Posterior cingulate gyrus (tissue), 11 donors: Measurements from ENCODE around the gene PACS2.
"Not testable (repeated sequence)": the region's sequence is repeated elsewhere in the genome, so short reads cannot be mapped to it uniquely, and the experiment has no call there.

ENCODE experiments used
- DNase-seq, 10 donors: peaks; one replicate each; pipeline versions ENCODE4 v3.0.0 to v3.0.0-alpha.2; 2020 to 2021; ENCODE audit warnings: mixed read lengths in 3 of 10
- intact Hi-C: fragments of 100-400 bp; cut with DNase I; formaldehyde crosslinking; loops from one replicate; pipeline ENCODE4 v1.15.1; 2023

PACS2 gene

DNA sequence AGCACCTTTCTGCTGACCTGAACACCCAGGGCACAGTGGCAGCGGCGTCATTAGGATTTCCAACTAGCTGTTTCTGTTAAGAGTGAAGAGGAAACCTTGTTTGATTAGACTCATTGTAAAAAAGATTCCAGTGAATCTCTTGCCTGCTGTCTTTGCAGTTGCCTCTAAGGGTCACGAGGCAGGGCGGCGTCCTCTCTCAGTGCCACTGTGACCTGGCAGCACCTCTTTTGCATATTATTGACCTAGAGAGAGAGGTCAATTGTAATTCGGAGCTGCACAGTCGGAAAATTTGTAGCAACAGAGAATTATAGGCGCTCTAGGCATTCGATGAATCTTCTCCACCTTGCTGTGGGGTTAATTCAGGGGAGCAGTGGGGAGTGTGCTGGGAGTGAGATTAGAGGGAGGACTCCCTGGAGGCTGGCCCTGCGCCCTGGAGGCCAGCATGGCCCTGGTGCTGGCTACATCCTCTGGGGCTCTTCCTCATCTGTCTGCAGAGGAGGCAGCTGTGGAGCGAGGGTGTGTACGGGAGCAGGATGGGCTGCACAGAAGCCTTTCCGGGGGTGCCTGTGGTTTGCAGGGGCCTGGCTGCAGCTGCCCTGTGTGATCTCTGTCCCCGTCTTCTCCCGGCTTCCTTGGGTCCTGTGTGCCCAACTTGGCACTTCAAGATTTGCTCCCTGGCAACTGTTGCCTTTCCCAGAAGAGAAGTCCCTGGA is 14.3 kb downstream of the PACS2 start:
- intact Hi-C loops = no loop called here
- DNase-seq = no peak

DNA sequence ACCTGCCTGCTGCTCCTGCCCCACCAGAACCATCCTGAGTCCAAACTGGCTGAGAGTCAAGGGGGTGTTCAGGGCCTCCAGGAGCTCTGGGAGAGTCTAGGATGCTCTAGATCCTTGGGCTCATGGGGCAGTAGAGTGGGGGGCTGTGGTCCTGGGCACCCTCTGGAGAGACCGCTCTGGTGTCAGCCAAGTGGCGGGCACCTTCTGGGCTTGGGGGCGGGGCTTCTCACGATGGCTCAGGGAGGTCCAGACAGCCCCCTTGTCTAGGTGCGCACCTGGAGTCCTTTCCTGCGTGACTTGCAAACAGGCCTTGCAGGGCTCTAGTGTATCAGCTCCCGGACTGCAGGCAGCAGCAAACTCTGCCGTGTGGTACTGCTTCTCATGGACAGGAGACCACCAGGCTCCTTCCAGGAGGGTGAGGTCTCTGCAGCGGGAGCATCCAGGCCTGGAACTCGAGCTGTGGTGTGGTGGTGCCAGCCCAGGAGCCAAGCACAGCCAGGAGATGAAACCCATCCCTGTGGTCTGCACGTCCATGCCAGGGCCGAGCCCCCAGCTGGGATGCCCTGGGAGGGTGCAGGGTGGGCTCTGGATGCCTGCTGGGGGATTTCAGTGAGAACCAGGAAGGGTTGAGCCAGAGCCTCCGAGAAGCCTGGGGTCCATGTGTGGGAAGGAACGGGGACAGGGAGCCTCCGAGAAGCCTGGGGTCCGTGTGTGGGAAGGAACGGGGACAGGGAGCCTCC is 15.0 kb downstream of the PACS2 start:
- intact Hi-C loops = no loop called here

DNA sequence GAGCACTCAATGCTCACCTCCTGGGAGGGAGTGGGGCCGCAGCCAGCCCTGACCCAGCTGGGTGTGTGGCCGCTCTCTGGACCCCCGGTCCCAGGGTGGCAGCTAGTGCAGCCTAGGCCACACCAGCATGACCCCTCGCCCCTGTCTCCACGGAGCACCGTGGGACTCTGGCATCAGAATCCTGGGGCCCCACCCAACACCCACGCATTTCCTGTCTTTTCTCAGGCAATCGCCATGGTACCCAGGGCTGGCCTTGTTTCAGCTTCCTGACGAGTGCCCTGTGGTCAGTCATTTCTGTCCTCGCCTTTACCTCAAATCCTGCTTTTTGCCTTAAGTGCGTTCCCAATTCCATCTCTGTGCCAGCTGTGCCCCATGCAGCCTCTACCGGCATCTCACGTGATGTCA is 15.9 kb downstream of the PACS2 start:
- DNase-seq = no peak
- intact Hi-C loops = no loop called here

More for the DNA sequence above, 15.0 kb downstream of the PACS2 start:
- peak in 1 of 10 donors; percentile 77 for DNase-seq

DNA sequence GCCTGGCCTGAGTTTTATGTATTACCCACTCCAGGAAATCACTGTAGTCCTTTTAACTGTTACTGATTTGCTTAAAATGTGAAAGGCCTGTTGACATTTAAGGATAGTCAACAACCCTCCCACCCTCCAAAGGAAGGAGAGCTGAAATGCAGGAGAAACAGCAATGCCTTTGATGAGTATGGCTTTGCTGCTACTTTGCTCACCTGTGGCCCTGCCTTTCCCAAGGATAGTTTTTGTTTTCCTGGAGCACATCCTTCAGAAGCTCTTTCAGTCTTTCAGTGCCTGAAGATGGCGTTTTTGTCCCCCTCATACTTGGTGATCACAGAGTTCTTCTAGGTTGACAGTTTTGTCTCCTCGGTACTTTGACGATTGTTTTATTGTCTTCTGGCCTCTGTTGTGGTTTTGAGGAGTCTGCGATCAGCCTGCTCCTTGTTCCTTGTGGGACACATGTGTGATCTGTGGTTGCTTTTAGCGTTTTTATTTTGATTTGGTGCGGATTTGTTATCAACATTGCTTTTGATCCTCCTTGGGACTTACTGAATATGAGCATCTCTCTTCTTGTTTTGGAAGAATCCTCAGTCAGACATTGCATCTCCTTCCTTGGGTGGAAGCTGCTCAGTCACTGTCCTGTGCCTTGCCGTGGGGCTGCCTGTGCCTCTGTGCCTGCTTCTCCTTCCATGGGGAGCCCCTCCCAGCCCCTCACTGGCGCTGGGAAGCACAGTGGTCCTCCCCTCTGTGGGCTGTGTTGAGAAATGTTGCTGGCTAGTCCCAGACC is 17.2 kb downstream of the PACS2 start:
- intact Hi-C loops = no loop called here
- DNase-seq = no peak

DNA sequence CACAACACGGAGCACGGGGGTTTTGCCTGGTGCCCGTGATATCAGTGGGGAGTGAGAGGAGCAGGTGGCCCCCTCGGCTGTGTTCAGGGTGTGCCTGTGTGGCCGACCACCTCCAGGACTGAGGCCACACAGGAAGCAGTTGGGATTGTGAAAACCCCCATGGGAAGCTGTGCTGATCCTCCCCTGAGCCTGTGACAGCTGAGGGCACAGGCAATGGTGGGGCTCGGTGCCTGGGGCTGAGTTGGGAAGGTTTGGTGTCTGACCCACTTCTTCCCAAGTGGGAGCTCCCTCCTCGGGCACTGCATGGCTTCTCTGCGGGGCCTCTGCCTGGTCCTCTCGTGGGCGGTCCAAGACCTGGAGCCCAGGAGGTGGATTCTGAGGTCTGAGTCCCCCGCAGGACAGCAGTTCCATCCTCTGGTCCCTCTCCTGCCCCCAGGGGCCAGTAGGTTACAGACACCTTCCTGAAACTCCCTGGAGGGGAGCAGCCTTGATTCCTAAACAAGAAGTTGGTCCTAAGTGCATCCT is 17.9 kb downstream of the PACS2 start:
- intact Hi-C loops = no loop called here
- peak in 1 of 10 donors; percentile 68 for DNase-seq

DNA sequence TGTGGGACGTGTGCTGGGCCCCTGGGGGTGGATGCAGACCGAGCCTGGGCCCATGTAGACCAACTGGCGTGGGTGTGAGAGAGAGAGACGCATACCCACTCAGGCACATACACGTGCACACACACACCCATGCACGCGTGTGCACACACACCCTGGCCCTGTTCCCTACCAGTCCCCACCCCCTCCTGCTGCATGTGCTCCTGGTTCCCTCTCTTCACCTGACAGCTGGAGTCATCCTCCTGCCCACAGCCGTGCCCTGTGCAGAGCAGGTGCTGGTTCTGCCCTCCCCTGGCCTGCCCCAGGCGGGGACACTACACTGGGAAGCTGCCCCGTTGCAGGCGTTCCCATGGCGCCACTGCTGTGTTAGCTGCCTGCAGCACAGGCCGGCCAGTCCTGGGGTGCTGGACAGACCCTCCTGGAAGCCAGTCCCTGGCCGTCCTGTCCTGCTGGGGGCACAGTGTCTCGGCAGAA is 18.5 kb downstream of the PACS2 start:
- peak in 1 of 10 donors; percentile 80 for DNase-seq
- intact Hi-C loops = no loop called here

DNA sequence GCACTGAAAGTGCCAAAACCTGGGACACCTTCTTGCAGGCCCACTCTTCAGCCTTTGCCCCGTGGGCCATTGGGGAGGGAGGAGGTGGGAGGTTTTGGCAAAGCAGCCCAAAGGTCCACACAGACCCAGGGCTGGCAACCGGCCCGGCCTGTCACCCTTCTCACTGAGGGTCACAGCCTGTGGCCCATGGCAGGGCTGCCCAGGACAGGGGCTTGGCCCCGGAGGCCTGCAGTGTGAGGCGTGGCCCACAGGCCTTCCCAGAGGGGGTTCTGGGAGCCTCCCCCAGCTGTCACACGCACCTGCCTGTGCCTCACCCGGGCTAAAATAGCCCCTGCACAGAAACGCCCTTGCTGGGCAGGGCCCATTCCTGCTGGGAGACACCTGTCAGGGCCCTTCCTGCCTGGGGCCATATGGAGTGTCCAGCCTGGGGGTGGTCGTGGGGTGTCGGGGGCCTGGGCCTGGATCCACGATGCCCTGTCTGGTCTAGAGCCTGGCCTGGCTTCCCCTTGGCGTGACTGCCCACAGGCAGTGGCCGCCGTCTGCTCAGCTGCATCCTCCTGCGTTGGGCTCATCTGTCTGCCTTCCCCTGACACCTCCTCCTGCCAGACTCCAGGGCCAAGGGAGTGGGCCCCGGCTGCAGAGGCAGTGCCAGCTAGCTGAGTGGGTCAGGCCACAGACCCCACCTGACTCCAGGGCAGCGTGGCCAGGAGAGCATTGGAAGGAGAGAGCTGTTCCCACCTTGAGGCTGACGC is 19.2 kb downstream of the PACS2 start:
- peak in 1 of 10 donors; percentile 84 for DNase-seq
- intact Hi-C loops = no loop called here

DNA sequence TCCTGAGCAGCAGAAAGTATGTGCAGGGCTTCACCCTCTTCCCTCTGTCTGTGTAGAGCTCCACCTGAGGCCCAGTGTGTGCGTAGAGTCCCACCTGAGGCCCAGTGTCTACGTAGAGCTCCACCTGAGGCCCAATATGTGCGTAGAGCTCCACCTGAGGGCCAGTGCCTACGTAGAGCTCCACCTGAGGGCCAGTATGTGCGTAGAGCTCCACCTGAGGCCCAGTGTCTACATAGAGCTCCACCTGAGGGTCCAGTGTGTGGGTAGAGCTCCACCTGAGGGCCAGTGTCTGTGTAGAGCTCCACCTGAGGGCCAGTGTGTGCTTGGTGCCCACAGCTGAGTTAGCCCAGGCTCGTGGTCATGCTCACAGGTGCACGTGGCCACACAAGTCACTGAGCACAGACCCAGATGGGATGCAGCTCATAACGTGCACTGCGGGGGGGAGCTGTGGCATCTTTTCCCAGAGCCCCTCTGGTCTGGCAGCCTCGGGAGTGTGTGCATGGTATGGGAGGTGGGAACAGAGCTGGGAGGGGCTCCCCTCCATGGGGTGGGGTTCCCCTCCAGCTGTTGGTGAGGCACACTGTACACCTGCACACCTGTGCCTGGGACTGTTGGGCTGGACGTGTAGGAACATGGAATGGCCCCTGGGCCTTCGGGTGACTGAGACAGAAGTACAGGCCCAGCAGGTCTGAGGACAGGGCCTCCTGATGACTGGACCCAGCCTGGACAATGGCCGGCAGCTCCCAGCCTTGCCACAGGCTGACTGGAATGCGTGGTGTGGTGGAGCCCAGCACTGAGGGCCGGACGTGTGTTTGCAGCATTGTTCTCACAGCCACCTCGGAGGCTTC is 20.1 kb downstream of the PACS2 start:
- peak in 1 of 10 donors; percentile 84 for DNase-seq
- intact Hi-C loops = no loop called here

DNA sequence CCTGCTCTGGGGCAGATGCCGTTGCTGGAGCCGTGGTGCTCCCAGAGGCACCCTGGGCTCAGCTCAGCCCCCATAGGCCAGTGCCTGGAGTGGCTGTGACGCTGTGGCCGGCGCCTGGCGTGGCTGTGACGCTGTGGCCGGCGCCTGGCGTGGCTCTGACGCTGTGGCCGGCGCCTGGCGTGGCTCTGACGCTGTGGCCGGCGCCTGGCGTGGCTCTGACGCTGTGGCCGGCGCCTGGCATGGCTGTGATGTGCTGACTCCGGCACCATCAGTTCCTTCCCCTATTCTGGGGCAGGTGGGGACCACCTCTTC is 20.6 kb downstream of the PACS2 start:
- DNase-seq, intact Hi-C loops: not testable (repeated sequence)

DNA sequence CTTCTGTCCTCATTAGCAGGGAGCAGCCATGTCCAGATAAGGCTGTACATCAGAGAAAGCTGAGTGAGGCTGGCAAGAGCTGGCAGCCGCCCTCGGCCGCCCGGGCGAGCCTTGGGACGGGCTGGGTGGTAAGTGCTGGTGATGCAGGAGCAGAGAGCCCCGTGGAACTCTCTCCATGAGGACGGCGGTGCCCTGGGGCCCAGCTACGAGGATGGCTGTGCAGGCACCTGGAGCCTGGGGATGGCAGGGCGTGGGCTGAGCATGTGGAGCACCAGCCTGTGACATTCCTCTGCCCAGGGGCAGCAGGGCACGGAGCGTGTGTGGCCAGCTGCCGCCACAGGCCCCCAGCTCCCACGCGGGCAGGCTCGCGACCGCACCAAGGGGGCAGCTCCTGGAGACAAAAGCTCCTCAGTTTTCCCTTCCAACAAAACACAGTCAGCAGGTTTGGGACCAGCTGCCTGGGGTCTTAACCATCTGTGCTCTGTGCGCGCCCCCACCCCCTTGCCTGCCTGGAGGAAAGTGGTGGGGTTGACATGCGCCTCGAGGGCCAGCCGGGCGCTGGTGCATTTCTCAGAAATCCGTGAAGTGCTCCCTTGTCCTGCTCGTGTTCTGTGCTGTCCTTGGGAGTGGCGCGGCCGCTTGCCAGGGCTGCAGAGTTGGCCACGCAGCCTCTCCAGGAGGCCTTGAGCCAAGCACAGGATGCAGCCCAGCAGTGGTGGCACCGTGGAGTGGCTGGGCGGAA is 21.4 kb downstream of the PACS2 start:
- intact Hi-C loops = no loop called here
- peak in 4 of 10 donors; percentile 56 to 92 (median 74) for DNase-seq

DNA sequence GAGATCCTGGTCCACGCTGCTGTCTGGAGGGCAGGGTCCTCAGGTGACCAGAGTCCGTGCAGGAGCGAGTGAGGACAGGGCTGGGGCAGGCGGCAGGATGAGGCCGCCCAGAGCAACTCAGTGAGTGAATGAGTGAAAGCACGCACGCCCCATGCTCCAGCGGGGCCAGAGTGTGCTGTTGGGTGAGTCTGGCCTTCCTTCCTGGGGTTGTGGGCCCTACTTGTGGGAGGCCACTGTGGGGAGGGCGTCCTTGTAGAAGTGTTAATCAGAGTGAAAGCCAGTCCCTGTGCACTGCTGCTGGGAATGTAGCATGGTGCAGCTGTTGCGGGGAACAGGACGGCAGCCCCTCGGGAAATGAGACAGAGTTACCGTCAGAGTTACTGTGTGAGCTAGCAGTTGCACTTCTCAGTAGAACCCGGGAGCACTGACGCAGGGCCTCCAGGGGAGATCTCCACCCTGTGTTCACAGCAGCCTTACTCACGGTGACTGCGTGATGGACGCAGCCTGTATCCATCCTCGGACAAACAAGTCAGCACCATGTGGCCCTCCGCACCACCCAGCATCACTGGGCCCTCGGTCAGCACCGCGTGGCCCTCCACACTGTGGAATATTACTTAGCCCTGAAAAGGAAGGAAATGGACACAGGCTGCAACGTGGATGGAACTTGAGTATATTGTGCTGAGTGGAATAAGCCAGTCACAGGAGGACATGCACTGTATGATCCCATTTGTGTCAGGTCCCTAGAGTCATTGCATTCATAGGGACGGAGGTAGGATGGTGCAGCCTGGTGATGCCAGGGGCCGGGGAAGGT is 22.1 kb downstream of the PACS2 start:
- intact Hi-C loops = no loop called here
- DNase-seq = peak in 1 of 10 donors; percentile 77

DNA sequence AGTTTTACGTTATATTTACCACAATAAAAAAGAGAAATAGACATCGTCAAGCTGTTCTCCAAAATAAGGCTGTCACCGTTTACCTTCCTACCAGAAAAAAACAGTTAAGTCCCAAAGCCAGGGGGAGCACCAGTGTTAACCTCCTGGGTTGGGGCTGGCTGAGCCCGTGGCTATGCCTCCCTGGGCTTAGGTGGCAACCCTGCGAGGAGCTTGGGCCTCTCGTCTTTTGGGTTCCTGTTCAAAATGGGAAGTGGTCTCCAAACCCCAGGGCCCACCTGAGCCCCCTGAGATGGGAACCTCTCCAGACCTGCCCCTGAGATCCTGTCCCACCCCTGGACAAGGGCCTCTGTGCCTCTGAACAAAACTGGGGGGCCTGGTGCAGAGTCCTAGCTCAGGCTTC is 22.9 kb downstream of the PACS2 start:
- peak in 1 of 10 donors; percentile 67 for DNase-seq
- intact Hi-C loops = no loop called here

DNA sequence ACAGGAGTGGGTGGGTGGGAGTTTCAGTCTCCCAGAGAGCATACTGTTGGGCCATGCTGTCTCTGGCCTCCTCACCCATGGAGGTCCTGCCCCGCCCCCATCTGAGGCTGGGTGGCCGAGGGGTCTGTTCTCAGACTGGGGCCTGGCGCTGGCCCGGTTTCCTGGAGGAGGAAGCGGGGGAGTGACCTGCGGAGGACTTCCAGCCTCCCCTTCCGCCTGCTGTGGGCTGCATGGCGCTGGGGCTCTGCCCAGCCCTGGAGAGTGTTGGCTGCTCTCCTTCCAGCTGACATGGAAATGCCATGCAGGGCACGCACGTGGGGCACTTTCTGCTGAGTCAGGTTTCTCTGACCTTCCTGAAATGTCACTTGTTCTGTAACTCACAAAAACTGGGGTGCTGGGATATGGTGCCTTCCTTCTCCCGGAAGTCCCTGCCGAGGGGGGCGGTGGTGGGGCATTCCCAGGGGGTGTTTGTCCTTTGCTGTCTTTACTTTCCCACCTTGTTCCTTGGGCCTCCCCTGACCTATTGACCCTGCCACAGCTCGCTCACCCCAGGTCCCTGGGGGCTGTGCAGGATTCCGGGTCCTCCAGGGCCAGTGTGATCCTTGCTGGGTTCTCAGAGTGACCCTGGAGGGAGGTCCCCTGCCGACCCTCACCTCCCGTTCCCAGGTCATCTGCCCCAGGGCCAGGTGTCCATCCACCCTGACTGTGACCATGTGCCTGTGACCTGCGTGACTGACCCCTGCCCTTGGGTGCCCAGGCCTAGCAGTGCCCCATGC is 23.6 kb downstream of the PACS2 start:
- peak in 7 of 10 donors; percentile 56 to 95 (median 63) for DNase-seq
- intact Hi-C loops = no loop called here

DNA sequence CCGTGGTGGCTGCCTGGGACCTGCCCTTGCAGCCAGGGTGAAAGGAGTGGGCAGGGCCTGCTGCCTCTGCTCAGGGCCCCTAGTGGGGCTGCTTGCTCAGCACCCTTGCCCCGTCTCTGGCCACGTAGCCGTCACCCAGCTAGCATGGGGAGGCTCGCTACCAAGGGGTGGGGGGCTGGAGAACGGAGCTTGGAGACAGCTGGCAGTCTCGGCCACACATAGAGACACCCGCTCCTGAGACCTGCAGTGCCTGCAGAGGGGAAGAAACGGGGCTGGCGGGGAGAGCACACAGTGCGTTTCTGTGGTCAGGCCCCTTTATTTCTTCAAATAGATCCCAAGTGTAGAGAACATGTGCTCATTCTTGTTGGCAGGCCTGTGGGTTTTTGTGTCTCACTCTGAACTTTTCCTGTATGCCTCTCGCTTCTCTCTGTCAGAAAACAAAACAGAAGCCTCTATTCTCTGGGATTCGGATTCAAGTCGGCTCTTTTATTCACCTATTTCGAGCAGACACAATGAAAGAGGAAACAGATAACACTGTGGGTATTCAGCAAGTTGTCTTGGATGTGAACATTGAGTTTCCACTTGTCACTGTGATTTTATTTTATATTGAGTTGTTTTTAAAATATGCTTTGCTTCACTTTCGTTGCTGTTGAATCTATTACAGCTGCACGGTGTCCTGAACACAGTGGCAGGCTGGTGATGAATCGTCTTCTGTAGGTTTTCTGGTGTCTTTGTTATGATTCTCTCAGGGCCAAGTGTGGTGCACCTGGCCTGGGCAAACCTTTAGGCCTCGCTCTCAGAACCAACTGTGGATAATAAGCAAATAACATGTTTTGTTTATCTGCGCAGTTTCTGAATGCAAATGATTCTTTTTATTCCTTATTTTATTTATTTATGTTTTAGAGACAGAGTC is 26.5 kb downstream of the PACS2 start:
- intact Hi-C loops = no loop called here

DNA sequence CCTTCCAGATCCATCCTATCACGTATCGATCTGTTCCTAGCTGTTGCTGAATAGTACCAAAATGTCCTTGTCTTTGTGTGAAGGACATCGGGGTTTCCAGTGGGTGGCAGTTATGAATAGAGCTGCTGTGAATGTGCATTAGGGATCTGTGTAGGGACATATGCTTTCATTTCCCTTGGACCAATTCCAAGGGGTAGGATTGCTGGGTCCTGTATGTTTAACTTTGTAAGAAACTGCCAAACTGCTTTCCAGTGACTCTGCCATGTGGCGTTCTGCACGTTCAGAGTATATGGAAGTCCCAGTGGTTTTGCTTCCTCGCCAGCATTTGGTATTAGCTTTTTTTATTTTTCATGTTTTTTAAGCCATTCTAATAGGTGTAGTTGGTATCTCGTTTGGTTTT is 28.6 kb downstream of the PACS2 start:
- no peak for DNase-seq
- intact Hi-C loops = no loop called here

More for the DNA sequence above, 26.5 kb downstream of the PACS2 start:
- peak in 1 of 10 donors; percentile 64 for DNase-seq

DNA sequence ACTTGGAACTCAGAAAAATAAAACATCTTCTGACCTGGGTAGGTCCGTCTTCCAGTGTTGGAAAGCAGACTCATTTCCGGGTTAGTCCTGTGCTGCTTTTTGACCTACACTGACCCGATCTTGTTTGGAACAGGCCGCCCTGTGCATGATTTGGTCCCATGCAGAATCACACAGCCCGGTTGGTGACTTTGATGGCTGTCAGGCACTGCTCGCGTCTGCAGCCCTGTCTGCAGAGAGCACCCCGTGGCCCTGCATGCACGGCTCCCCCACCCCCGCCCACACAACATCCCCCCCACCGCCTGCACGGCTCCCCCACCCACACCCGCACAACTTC is 31.6 kb downstream of the PACS2 start:
- intact Hi-C loops = no loop called here
- DNase-seq = no peak
